Endothelial cell of umbilical vein (primary cell): Measurements from ENCODE around the gene C1QTNF8. TPM values are rescaled to one million over a fixed set of nuclear protein-coding genes. Genes with fewer than 3 reads are reported as not detected.

Experiments
- BruUV-seq: library from RNA; stranded (reverse); fragments of 400-500 nt; replicated peaks from 2 replicates; lab custom pipeline; 2021; lab: Mats Ljungman, UMichigan
- CTCF ChIA-PET: fragments of 300-600, 350-600 bp; sonication (Branson Sonifier 250); formaldehyde crosslinking; loops from one replicate; lab custom pipeline; 2021; ENCODE audit warnings: antibody characterized with exemption, inconsistent platforms; lab: Charles Lee
- POLR2A ChIA-PET: fragments of 300-600, 350-600 bp; sonication (Branson Sonifier 250); formaldehyde crosslinking; loops from one replicate; lab custom pipeline; 2021; ENCODE audit warnings: antibody characterized with exemption, inconsistent platforms; lab: Charles Lee
- DNase-seq: peaks from one replicate; pipeline ENCODE4 v3.0.0-alpha.2; 2011; ENCODE audit warnings: low read depth, low spot score
- FAIRE-seq: peaks from 2 replicates; lab custom pipeline; 2011; peaks lifted over from hg19 to GRCh38; lab: Jason Lieb, UNC
- H2AFZ ChIP-seq: 2 replicates; pipeline ENCODE4 v1.6.0; 2012; ENCODE audit warnings: low read depth, low read length, control low read depth, inconsistent platforms
- H3K27ac ChIP-seq: 2 replicates; pipeline ENCODE4 v1.5.1; 2011; ENCODE audit warnings: low read depth, mild to moderate bottlenecking, control low read depth, low read length, moderate library complexity; ENCODE audit not compliant: insufficient read depth
- H3K27me3 ChIP-seq, 2 experiments: 2 replicates each; pipeline versions ENCODE4 v1.6.0 to v1.6.1; 2011; ENCODE audit warnings: low read length in 2 of 2, mixed read lengths in 1 of 2; ENCODE audit not compliant: control insufficient read depth in 2 of 2, insufficient read depth in 2 of 2
- H3K36me3 ChIP-seq, 2 experiments: 2 replicates in 1 of 2; 3 replicates in 1 of 2; pipeline ENCODE4 v1.5.1; 2011; ENCODE audit warnings: low read length in 2 of 2, mild to moderate bottlenecking in 1 of 2, moderate library complexity in 1 of 2; ENCODE audit not compliant: control insufficient read depth in 2 of 2, insufficient read depth in 2 of 2; ENCODE audit errors: extremely low read depth in 1 of 2
- H3K4me1 ChIP-seq: 3 replicates; pipeline ENCODE4 v1.5.1; 2011; ENCODE audit warnings: mild to moderate bottlenecking, low read length; ENCODE audit not compliant: control insufficient read depth, insufficient read depth; ENCODE audit errors: extremely low read depth
- H3K4me2 ChIP-seq: 2 replicates; pipeline ENCODE4 v1.6.1; 2011; ENCODE audit warnings: low read length, control low read depth, mixed read lengths; ENCODE audit not compliant: insufficient read depth
- H3K4me3 ChIP-seq, 3 experiments: fragments of 200-600 bp in 1 of 3; sonication (generic), shearing (Covaris generic) in 1 of 3; replicated peaks in 1 of 3; 2 replicates each; pipeline ENCODE4 v1.5.1; 2011 to 2016; ENCODE audit warnings: control low read depth in 3 of 3, low read length in 3 of 3, mild to moderate bottlenecking in 2 of 3, inconsistent platforms in 1 of 3, low read depth in 1 of 3, moderate library complexity in 1 of 3; ENCODE audit not compliant: insufficient read depth in 1 of 3
- H3K79me2 ChIP-seq: 2 replicates; pipeline ENCODE4 v1.6.0; 2012; ENCODE audit warnings: low read length, inconsistent platforms; ENCODE audit not compliant: control insufficient read depth, insufficient read depth
- H3K9ac ChIP-seq: replicated peaks from 2 replicates; pipeline ENCODE3; 2011; ENCODE audit warnings: low read length, control low read depth; ENCODE audit not compliant: insufficient read depth; ENCODE audit errors: extremely low read depth
- H3K9me1 ChIP-seq: replicated peaks from 3 replicates; pipeline ENCODE4 v1.6.0; 2011; ENCODE audit warnings: mild to moderate bottlenecking, low read length; ENCODE audit not compliant: control insufficient read depth, insufficient read depth; ENCODE audit errors: extremely low read depth
- H3K9me3 ChIP-seq: replicated peaks from 2 replicates; pipeline ENCODE4 v1.5.1; 2012; ENCODE audit warnings: low read length, inconsistent platforms; ENCODE audit not compliant: control insufficient read depth, insufficient read depth
- H4K20me1 ChIP-seq: replicated peaks from 2 replicates; pipeline ENCODE3; 2011; ENCODE audit warnings: mild to moderate bottlenecking, low read length; ENCODE audit not compliant: control insufficient read depth, insufficient read depth; ENCODE audit errors: extremely low read depth
- EZH2 ChIP-seq: IDR thresholded peaks from 2 replicates; pipeline ENCODE4 v1.6.1; 2012; ENCODE audit warnings: borderline replicate concordance, low read depth, mild to moderate bottlenecking, moderate library complexity, low read length, inconsistent platforms; ENCODE audit not compliant: severe bottlenecking
- FOS ChIP-seq: IDR thresholded peaks from 2 replicates; pipeline ENCODE4 v1.6.1; 2011; ENCODE audit warnings: mild to moderate bottlenecking, low read length, moderate library complexity, borderline replicate concordance; ENCODE audit not compliant: insufficient read depth
- GATA2 ChIP-seq: IDR thresholded peaks from 2 replicates; pipeline ENCODE4 v1.7.0; 2011; ENCODE audit warnings: low read depth, mild to moderate bottlenecking, moderate library complexity, mixed read lengths, low read length; ENCODE audit not compliant: insufficient read length, insufficient read depth
- JUN ChIP-seq: IDR thresholded peaks from 2 replicates; pipeline ENCODE4 v1.6.1; 2011; ENCODE audit warnings: borderline replicate concordance, low read depth; ENCODE audit not compliant: insufficient read length, insufficient read depth
- MAX ChIP-seq: IDR thresholded peaks from 2 replicates; pipeline ENCODE4 v1.6.1; 2011; ENCODE audit not compliant: insufficient read depth, insufficient read length
- MYC ChIP-seq: IDR thresholded peaks from one replicate; pipeline ENCODE4 v1.6.1; 2011; ENCODE audit warnings: mild to moderate bottlenecking, low read depth, low read length
- POLR2A ChIP-seq: IDR thresholded peaks from 2 replicates; pipeline ENCODE4 v1.6.1; 2012; ENCODE audit warnings: low read depth, mild to moderate bottlenecking, control low read depth, low read length
- POLR2AphosphoS5 ChIP-seq: IDR thresholded peaks from 2 replicates; pipeline ENCODE4 v1.6.1; 2012; ENCODE audit warnings: low read depth, mild to moderate bottlenecking, control low read depth, low read length, moderate library complexity; ENCODE audit not compliant: insufficient read depth
- dilution Hi-C: fragments of 300-500 bp; cut with MboI; formaldehyde crosslinking; loops from one replicate; pipeline ENCODE4 v1.15.0; 2019; ENCODE audit warnings: low sequenced_read_pairs; ENCODE audit not compliant: extremely low pct_ligation_motif_present
- intact Hi-C: fragments of 100-400 bp; cut with micrococcal nuclease; formaldehyde crosslinking; loops from one replicate; pipeline ENCODE4 v1.10.0; 2022
- polyA plus RNA-seq, 4 experiments: library from polyadenylated mRNA; depleted of rRNA in 3 of 4; stranded (reverse) in 3 of 4; unstranded in 1 of 4; fragments of >200 nt; gene quantifications; 2 replicates each; pipeline versions ENCODE4 v1.2.1 to v1.2.3, GENCODE V29; 2011 to 2012; ENCODE audit warnings: missing spikeins in 1 of 4
- total RNA-seq: library from RNA; stranded (reverse); gene quantifications from 2 replicates; pipeline ENCODE4 v1.2.3, GENCODE V29; 2021
- TF ChIP-seq, protein P1 (sequence below), 2 donors: IDR thresholded peaks; 1 replicate in 1 of 2; 2 replicates in 1 of 2; pipeline ENCODE4 v1.5.1; 2011; ENCODE audit warnings: low read length in 2 of 2, mild to moderate bottlenecking in 2 of 2, moderate library complexity in 2 of 2, control low read depth in 1 of 2, inconsistent platforms in 1 of 2, low read depth in 1 of 2; ENCODE audit not compliant: insufficient read depth in 1 of 2; ENCODE audit errors: extremely low read depth in 1 of 2

C1QTNF8 gene
- total and polyA plus RNA-seq, 2 donors (not counting 3 experiments of a cell fraction or from before 2014, with no cell fraction given): not detected

DNA sequence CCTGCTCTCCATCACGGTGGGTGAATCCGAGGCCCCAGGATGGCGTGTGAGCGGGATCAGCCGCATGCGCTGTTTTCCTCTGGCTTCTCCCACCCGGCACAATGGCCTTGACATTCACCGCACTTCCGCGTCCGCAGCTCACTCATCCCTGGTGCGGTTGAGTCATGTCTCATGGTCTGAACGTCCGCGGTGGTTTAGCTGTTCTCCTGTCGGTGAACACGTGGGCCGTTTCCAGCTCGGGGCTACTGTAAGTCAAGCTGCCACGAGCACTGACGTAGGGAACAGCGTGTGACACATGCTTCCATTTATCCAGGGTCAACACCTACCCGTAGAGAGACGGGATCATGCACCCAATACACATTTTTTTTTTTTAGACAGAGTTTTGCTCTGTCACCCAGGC lies 41.6 kb upstream of the C1QTNF8 start:
- Histone ChIP-seq H3K36me3 (no peaks in the 10 kb centered on the region), H3K9me3 (no peaks in the 10 kb centered on the region), H4K20me1 (no peaks in the 10 kb centered on the region), H3K4me3 (no peak overlapping the region), H3K9ac (no peak overlapping the region), H3K27ac (no peak overlapping the region), H2AFZ (no peak overlapping the region), H3K79me2 (no peaks in the 10 kb centered on the region), H3K9me1 (no peaks in the 10 kb centered on the region), H3K27me3 (no peaks in the 10 kb centered on the region), H3K4me2 (no peak overlapping the region), H3K4me1 (no peaks in the 10 kb centered on the region)
- BruUV-seq: no TSS peak
- dilution Hi-C loops: no loop called here
- CTCF ChIA-PET: no interaction called here
- POLR2A ChIA-PET: no interaction called here
- no peak for DNase-seq
- intact Hi-C loops: no loop called here
- no peak for FAIRE-seq
- TF ChIP-seq POLR2AphosphoS5: no peak
- TF ChIP-seq GATA2: no peak
- no peak for TF ChIP-seq POLR2A
- no peak for TF ChIP-seq FOS
- TF ChIP-seq, protein P1, sequence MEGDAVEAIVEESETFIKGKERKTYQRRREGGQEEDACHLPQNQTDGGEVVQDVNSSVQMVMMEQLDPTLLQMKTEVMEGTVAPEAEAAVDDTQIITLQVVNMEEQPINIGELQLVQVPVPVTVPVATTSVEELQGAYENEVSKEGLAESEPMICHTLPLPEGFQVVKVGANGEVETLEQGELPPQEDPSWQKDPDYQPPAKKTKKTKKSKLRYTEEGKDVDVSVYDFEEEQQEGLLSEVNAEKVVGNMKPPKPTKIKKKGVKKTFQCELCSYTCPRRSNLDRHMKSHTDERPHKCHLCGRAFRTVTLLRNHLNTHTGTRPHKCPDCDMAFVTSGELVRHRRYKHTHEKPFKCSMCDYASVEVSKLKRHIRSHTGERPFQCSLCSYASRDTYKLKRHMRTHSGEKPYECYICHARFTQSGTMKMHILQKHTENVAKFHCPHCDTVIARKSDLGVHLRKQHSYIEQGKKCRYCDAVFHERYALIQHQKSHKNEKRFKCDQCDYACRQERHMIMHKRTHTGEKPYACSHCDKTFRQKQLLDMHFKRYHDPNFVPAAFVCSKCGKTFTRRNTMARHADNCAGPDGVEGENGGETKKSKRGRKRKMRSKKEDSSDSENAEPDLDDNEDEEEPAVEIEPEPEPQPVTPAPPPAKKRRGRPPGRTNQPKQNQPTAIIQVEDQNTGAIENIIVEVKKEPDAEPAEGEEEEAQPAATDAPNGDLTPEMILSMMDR (IDR thresholded peaks at IDR 0.05; ENCODE audit: extremely low read depth in 1 of 2, insufficient read depth in 1 of 2, low read depth in 1 of 2, low read length in 2 of 2): no peak
- no peak for TF ChIP-seq EZH2
- TF ChIP-seq MYC: no peak
- TF ChIP-seq JUN: no peak
- no peak for TF ChIP-seq MAX
